ENCODE data around the gene PMEL.

- TF ChIP-seq CTCF (IDR thresholded peaks at IDR 0.05), result no peak
- peak; percentile 87 for TF ChIP-seq POLR2AphosphoS5 (IDR thresholded peaks at IDR 0.05)
- no peak for TF ChIP-seq POLR2A (IDR thresholded peaks at IDR 0.05)
Observed at GRCh38 chr12:55908726-55909512, 56.9 kb downstream of the PMEL start.
